AG04450 (cell line): ENCODE data around the gene STK33. TPM values are rescaled to one million over a fixed set of nuclear protein-coding genes. Genes with fewer than 3 reads are reported as not detected.

Experiments used
- CTCF ChIA-PET: fragments of 300-600, 350-600 bp; formaldehyde crosslinking; extraction: SDS; loops from one replicate; lab custom pipeline; 2022; ENCODE audit warnings: antibody characterized with exemption, inconsistent platforms; lab: Charles Lee
- POLR2A ChIA-PET: fragments of 350-600 bp; formaldehyde crosslinking; extraction: SDS; loops from one replicate; lab custom pipeline; 2021; ENCODE audit warnings: antibody characterized with exemption, inconsistent platforms; lab: Yijun Ruan, JAX
- DNase-seq: peaks from one replicate; pipeline ENCODE4 v3.0.0-alpha.2; 2011; ENCODE audit warnings: low read depth, low spot score
- H3K27ac ChIP-seq: one replicate; pipeline ENCODE4 v1.5.1; 2012; ENCODE audit warnings: low read depth, low read length, control low read depth
- H3K27me3 ChIP-seq: one replicate; pipeline ENCODE4 v1.6.0; 2012; ENCODE audit warnings: low read length; ENCODE audit not compliant: control insufficient read depth, insufficient read depth
- H3K4me3 ChIP-seq: 2 replicates; pipeline ENCODE4 v1.5.1; 2011; ENCODE audit warnings: mild to moderate bottlenecking, low read depth, low read length, control low read depth
- H3K9me3 ChIP-seq: 2 replicates; pipeline ENCODE4 v1.5.1; 2012; ENCODE audit warnings: low read length; ENCODE audit not compliant: control insufficient read depth, insufficient read depth
- CTCF ChIP-seq: IDR thresholded peaks from 2 replicates; pipeline ENCODE4 v1.5.1; 2011; ENCODE audit warnings: low read depth, low read length, control low read depth, inconsistent platforms
- polyA plus RNA-seq: library from polyadenylated mRNA; depleted of rRNA; stranded (reverse); fragments of >200 nt; gene quantifications from 2 replicates; pipeline ENCODE4 v1.2.3, GENCODE V29; 2011

Gene STK33
- polyA plus RNA-seq, 1 experiment = 8.3 TPM

DNA sequence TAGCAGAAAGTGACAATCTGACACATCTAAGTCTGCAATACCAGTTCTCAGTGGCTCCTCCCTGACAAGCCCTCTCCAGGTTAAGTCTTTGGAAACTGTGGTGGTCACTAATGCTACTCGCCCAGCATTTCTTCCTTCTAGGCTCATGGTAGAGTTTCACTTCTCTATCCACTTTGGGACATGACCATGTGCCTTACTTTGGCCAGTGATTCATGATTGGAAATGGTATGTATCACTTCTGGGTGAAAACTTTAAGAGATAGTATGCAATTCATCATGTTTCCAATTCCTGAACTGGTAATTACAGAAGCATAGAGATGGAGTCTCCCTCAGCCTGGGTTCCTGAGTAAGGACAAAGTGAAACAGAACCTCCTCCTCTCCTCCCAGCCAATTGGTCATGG lies 178.8 kb downstream of the STK33 start:
- ChIA-PET CTCF (no interaction called here), POLR2A (no interaction called here)
- no peak overlapping the region for H3K4me3 ChIP-seq
- no peaks in the 10 kb centered on the region for H3K9me3 ChIP-seq
- no peaks in the 10 kb centered on the region for H3K27me3 ChIP-seq
- no peak for DNase-seq
- no peak for TF ChIP-seq CTCF
- no peak overlapping the region for H3K27ac ChIP-seq

GRCh38 chr11:8408151-8408941 lies 185.7 kb downstream of the STK33 start:
- ChIA-PET CTCF (no interaction called here), POLR2A (no interaction called here)
- no peaks in the 10 kb centered on the region for H3K27me3 ChIP-seq
- no peak overlapping the region for H3K4me3 ChIP-seq
- no peaks in the 10 kb centered on the region for H3K9me3 ChIP-seq
- TF ChIP-seq CTCF = no peak
- DNase-seq = no peak
- H3K27ac ChIP-seq = no peak overlapping the region

- DNase-seq = no peak
- Histone ChIP-seq H3K27ac (no peak overlapping the region), H3K27me3 (no peaks in the 10 kb centered on the region), H3K9me3 (no peaks in the 10 kb centered on the region), H3K4me3 (no peak overlapping the region)
- no peak for TF ChIP-seq CTCF
- ChIA-PET CTCF (no interaction called here), POLR2A (no interaction called here)
These were observed 190.7 kb downstream of the STK33 start for GRCh38 chr11:8403310-8403709.

DNA sequence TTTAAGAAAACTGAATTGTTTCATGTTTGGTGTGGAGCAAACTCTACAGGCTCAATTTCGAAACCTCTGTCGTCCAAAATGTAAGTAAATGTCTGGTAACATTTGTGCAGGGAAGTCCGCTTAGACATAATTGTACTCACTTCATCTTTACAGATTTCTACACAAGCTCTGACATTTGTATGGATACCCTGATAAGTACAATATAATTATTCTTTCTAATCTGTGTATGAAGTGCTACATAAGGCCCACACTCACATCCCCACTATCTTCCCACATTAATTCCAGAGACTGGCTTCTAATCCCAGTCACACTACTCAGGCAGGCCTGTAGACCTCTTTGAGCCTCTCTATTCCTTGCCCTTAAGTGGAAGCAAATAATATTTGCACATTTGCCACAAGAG lies 201.1 kb downstream of the STK33 start:
- no peak overlapping the region for H3K27ac ChIP-seq
- H3K9me3 ChIP-seq = no peaks in the 10 kb centered on the region
- ChIA-PET CTCF (no interaction called here), POLR2A (no interaction called here)
- no peak for DNase-seq
- TF ChIP-seq CTCF = no peak
- no peak overlapping the region for H3K4me3 ChIP-seq
- H3K27me3 ChIP-seq = peaks cover 2% of the 10 kb centered on the region

- Histone ChIP-seq H3K4me3 (no peak overlapping the region), H3K27ac (no peak overlapping the region), H3K27me3 (peaks cover 2% of the 10 kb centered on the region), H3K9me3 (no peaks in the 10 kb centered on the region)
- POLR2A ChIA-PET = no interaction called here
- CTCF ChIA-PET = no interaction called here
- TF ChIP-seq CTCF = no peak
- DNase-seq = no peak
These were observed 201.9 kb downstream of the STK33 start for GRCh38 chr11:8392166-8392565.
